GM19035 (cell line): ENCODE results near the gene ATP6V0E2.
A peak's percentile ranks its signal among the peaks of the same experiment; 100 is the strongest.

Experiments
- ATAC-seq: cut with Tn5 transposase; IDR thresholded peaks from one replicate; pipeline ENCODE4 v1.9.1; 2021; ENCODE audit not compliant: unreplicated experiment

Gene ATP6V0E2

GRCh38 chr7:149861728-149862045 is 12.1 kb upstream of the ATP6V0E2 start:
- no peak for ATAC-seq

GRCh38 chr7:149862156-149862555 is 11.6 kb upstream of the ATP6V0E2 start:
- ATAC-seq = no peak

- ATAC-seq = no peak
Observed at GRCh38 chr7:149863500-149863899, 10.3 kb upstream of the ATP6V0E2 start.

GRCh38 chr7:149864023-149864422 is 9.7 kb upstream of the ATP6V0E2 start:
- ATAC-seq = no peak

GRCh38 chr7:149864751-149865150 is 9.0 kb upstream of the ATP6V0E2 start:
- ATAC-seq = no peak

GRCh38 chr7:149865437-149865836 is 8.3 kb upstream of the ATP6V0E2 start:
- ATAC-seq = no peak

GRCh38 chr7:149866139-149866778 is 7.5 kb upstream of the ATP6V0E2 start:
- no peak for ATAC-seq

- ATAC-seq = no peak
Observed at GRCh38 chr7:149866779-149867447, 6.9 kb upstream of the ATP6V0E2 start.

- ATAC-seq = no peak
Observed at GRCh38 chr7:149867762-149868622, 5.8 kb upstream of the ATP6V0E2 start.

- no peak for ATAC-seq
Observed at GRCh38 chr7:149868623-149869290, 5.0 kb upstream of the ATP6V0E2 start.

GRCh38 chr7:149869291-149869650 is 4.5 kb upstream of the ATP6V0E2 start:
- no peak for ATAC-seq

GRCh38 chr7:149869867-149870266 is 3.9 kb upstream of the ATP6V0E2 start:
- no peak for ATAC-seq

- ATAC-seq = no peak
Observed at GRCh38 chr7:149870274-149870673, 3.5 kb upstream of the ATP6V0E2 start.

GRCh38 chr7:149870701-149871483 is 2.9 kb upstream of the ATP6V0E2 start:
- ATAC-seq = no peak

GRCh38 chr7:149871576-149871975 is 2.2 kb upstream of the ATP6V0E2 start:
- no peak for ATAC-seq

GRCh38 chr7:149872419-149873073 is 1.2 kb upstream of the ATP6V0E2 start:
- ATAC-seq = no peak

- peak; percentile 36 for ATAC-seq
Observed at GRCh38 chr7:149873970-149874643, 338 bp downstream of the ATP6V0E2 start.

- ATAC-seq = no peak
Observed at GRCh38 chr7:149874644-149875028, 867 bp downstream of the ATP6V0E2 start.

- no peak for ATAC-seq
Observed at GRCh38 chr7:149875396-149875795, 1.6 kb downstream of the ATP6V0E2 start.
